ENCODE data around the gene ANKS1A.

DNA sequence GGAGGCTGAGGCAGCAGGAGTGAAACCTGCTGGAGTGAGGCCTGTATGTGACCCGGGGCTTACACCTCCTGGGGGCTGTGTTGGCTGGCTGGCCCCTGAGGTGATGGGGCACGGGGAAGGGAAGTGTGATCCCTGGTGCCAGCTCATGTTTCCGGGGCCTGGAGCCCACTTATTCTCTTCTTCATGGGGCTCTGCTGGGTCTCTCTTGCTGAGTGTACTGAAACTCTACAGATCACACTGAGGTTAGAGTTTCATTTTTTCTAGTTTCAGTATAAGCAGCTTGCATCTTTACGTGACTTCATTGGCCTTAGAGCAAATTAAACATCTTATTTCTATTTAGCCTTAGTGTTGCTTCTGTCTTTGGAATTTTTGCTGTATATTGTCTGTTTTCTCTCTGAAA is 96.2 kb downstream of the ANKS1A start:
- TF ChIP-seq REST (IDR thresholded peaks at IDR 0.05; ENCODE audit: unreplicated experiment) (no peak), CTCF (conservative IDR thresholded peaks at IDR 0.05; ENCODE audit: low read depth in 2 of 2) (no peak), POLR2AphosphoS5 (IDR thresholded peaks at IDR 0.05; ENCODE audit: low read depth) (no peak), EZH2 (IDR thresholded peaks at IDR 0.05; ENCODE audit: low read depth, unreplicated experiment) (no peak), JUNB (IDR thresholded peaks at IDR 0.05; ENCODE audit: unreplicated experiment) (no peak)

Measured in GM23338 (cell line).